ENCODE results near the gene WNT3A.

Gene WNT3A

DNA sequence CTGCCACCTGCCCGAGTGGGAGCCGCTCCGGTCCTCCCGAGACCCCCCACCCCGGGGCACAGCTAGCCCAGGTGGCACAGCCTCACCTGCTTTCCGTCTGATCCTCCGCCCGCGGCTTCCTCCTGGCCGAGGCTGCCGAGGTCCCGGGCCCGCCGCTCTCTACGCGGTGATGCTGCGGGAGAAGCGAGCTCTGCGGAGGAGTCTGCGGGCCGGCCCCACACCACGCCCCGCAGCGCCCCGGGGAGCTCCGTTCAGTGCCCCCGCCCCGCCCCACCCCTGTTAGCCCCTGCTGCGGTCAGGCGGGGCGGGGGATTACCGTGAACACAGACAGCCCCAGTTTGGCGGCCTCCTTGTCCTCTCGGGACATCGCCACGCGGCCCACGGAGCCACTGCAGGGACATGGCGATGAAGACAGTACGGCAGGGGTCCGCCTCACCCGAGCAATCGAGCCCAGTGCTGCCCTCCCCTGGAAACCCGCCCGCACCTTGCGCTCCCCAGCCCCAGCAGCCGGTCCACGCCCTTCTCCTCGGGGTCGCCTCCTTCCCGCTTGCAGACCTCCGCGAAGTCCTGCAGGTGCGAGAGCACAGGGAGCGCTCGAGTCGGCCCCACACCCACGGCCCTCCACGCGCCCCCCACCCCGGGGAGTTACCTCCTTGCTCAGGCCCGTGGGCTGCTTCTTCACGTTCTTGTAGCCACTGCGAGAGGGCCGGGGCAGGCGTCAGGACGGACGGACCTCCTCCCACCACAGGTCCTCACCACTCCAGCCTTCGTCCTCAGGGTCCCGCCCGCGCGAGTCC is 95.4 kb downstream of the WNT3A start:
- DNase-seq, result peak; percentile 46

DNA sequence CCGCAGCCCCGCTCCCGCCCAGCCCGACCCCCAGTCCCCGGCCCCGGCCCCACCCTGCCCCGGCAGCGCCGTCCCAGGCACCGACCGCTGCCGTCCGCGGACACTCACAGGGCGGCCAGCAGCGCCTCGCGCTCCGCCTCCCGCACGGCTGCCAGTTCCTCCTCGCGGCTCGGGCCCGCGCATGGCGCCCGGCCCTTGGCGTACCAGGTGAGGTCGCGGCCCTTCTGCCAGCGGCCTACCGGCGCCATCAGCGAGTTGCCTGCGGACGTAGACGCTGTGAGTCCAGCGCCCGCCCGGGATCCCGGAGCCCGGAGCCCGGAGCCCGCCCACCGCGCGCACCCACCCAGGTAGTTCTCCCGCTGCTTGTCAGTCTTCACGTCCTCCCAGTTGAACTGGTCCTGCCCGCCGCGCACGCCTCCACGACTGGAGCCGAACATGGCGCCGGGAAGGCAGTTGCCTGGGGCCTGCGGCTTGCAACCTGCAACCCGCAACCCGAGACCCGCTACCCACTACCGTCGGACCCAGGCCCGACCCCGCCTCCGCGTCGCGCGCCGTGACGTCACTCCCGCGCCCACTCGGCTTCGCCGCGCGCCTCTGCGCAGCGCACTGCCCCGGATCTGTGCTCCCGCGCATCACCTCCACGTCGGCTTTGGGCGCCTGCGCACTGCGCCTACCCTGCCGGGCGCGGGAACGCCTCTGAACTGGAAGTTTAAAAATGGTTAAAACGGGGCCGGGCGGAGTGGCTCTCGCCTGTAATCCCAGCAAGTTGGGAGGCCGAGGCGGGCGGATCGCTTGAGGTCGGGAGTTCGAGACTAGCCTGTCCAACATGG is 96.2 kb downstream of the WNT3A start, which contains the start of gene C1orf35:
TSS of gene C1orf35 (minus strand) at position 535 of the 830 bp plus-strand sequence. CDS start at position 437, 98 bp downstream.
- peak; percentile 96 for DNase-seq

DNA sequence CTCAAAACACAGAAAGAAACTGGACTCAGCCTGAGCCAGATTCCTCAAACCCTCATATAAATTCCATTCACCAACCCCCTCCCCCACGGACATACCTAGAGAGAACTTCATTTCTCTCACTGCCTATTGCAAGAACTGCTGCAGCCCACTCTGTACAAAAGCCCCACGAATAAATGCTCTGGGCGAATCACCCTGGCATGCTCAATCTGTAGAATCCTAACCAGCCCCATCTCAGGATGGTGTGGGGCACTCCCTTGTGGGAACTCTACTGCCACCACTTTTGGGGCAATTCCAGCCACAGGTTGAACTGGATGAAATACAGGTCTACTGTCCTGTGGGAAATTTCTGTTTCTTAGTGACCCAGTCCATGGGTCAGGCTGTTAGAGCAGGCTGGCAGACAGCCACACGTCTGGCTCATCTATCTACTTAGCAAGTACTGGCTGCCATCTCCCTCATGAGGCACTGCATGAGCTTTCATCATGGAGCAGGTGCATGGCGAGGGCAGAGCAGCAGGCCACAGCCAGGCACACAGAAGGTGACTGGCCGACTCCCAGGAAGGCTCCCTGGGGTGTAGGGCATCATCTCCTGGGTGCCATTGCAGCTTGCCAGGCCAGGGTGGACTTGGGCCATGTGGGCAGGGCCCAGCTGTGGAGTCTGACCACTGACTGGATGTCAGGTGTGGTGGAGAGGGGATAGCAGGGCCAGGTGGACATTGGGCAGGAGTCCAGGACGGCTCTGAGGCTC is 97.9 kb downstream of the WNT3A start:
- no peak for DNase-seq

DNA sequence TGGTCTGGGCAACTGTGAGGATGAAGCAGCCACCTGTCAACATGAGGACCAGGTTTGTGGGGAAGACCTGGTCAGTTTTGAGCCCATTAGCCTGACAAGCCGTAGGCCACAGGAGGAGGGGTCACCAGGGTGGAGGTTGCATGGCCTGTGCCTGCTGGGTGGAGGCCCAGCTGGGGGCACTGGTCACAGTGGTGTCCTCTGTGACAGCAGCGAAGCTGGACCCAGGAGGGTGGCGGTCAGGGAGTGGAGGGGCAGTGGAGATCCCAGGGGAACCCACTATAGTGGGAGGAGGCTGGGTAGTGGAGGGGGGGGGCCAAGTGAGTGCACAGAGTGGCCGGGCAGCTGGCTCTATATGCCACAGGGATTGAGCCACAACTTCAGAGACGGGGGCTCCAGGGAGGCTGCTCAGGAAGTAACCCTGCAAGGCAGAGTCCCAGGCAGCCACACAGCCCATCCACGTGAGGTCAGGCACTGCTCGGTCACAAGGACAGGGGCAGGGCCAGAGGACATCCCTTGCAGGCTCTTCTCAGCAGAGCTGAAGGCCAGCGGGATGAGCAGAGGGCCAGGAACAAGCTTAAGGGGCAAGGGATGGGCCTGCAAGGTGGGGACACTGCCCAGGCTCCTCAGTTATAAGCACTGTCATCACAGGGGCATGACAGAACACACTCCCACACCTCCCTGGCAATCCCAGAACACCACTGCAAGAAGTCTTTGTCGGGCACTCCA is 98.6 kb downstream of the WNT3A start:
- DNase-seq, result no peak

DNA sequence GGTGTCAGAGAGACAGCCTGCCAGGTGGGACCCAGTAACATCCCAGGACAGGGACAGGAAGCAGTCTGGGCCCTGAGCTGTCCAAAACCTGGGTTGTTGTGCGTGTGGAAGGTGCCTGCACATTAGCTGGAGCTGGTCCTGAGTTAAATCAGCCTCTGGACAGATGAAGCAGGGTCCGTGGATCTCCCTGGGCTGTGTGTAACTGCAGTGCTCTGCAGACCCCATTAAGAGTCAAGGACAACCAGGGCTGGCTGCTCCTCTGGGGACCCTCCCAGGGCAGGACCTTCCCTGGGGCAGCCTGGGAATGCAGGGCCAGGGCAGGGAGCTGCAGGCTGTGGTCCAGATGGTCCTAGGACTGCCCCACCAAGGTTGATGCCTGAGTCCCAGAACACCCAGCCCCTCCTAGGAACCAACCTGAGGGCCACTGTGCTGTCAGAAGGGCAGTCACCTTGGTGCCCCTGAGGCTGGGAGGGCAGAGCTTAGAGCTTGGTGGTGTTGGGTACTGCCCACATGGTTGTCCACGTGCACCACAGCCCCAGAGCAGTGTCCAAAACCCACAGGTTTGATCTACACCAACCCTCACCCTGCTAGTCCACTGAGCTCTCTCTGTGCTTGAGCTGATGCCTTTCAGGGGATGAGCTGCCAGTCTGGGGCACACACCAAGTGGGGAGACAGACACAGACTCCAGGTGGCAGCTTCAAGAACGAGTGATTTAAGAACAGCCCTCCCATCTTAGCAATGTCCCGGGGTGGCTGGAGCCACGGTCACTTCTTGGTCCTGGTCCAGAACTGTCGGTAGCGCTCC is 99.4 kb downstream of the WNT3A start:
- no peak for DNase-seq

DNA sequence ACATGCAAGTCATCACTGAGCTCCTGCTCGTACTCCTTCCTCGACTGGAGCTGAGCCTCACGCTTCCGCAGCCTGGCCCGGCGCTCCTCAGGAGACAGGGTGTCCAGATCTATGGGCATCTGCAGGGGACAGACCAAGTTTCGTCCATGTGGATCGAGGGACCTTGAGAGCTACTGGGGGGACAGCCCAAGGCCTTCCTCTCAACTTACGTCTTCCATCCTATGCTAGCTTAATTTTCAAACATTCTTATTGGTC is 99.9 kb downstream of the WNT3A start:
- no peak for DNase-seq

DNA sequence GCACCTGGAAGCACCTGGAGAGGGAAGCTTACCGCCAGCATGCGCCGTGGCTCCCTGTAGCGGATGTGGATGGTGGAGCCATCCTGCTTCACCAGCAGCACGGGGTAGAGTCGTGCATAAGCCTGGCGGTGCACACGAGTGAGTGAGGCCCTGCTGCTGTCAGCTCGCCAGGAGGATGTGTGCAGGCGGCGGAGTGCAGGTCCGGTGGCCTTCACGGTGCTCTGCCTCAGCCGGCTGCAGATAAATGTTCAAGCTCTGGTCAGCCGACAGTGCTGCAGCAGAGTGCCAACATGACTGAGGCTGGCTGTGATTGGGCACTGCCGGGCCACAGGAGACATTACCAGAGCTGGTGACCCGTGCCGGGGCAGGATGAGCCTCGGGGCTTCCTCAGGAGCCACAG is 100.8 kb downstream of the WNT3A start:
- DNase-seq, result no peak

DNA sequence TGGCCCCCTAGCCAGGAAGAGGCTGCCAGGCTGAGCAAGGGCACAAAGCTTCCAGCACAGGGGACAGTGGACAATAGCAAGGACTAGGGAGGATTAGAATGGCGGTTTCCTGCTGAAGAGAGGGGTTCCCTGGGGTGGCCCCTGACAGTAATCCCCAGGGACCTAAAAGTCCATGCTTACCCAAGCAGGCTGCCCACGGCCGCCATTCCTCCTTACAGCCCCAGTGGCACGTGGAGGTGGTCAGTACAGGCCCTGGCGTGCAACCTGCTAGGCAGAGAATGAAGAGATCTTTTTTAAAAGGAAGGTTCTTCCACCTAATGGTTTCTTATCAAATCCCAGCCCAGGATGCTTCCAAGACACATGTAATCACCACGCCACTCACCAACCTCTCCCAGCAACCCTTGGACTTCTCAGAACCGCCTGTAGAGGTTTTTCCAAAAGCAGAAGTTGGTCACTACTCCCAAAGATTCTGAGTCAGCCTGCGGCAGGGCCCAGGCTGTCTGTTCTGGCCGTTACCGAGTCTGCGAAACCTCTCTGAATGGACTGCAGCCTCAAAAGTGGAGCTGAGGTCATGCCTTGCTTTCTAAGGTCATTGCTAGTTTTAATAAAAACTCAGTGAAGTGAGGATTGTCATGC is 101.4 kb downstream of the WNT3A start:
- DNase-seq, result no peak

DNA sequence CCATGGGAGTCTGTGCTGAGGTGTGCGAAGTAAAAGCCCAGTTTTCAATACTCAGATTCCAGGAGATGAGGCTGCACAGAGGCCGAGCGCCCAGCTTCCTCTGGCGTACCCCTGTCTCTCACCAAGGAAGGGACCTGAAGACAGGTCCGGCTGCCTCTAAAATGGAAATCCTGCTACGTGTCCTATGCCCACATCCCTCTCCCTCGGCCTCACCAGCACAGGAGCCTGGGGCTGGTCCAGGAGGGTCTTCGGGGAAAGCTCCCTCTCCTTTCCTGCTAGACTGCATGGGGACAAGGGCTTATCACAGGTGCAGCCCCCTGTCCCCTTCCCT is 101.9 kb downstream of the WNT3A start:
- no peak for DNase-seq

DNA sequence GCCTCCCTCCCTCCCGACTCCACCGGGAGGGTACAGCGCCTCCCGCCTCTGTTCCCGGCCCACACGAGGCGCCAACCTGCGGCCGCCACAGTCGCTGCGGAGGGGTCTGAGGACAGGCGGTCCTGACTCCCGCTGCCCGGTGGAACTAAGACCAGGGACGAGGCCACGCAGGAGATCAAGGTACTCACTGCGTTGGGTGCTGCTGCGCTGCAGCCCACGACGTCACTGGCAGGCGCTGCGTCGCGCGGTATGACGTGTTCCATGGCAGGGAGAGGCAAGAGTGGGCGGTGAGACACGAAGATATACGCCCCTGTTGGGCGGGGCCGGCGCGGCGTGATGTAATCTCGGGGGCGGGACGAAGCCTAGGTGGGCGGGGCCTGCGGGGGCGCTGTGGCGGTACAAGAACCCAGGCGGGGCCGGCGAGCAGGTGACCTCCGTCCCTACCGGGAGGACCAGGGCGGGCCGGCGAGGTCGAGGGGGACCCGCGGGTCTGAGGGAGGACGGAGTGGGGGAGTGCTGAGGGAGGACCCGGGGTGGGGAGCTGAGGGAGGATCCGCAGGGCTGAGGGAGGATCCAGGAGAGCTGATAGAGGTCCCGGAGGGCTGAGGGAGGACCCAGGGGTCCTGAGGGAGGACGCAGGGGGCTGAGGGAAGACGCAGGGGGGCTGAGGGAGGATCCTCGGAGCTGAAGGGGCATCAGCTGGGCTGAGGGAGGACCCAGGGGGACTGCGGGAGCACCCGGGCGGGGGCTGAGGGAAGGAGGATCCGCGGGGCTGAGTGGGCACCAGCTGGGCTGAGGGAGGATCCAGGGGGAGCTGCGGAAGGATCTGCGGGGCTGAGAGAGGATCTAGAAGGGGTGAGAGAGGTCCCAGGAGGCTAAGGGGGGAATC is 102.5 kb downstream of the WNT3A start, which contains the start of gene MRPL55:
TSS of gene MRPL55 (minus strand) at position 227 of the 889 bp plus-strand sequence. CDS start 1,039 bp downstream, outside the sequence.
- DNase-seq, result peak; percentile 99

DNA sequence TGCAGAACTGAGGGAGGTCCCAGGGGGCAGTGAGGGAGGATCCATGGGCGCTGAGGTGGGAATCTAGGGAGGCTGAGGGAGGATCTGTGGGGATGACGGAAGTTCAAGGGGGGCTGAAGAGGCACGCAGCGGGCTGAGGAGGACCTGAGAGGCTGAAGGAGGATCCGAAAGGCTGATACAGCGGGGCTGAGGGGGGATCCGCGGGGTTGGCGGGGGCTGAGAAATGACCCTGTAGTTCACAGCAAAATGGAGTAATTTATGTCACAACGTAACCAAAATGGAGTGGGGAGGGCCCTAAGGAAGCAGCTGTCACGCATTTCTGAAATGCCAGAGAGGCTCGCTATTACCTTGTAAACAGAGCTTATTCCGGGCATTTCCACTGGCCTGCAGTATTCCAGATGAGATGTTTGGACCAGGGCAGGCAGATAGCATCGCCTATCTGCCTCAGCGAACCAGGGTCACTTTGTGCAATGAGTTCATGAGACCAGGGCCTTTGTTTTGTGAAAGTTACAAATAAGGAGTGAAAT is 103.2 kb downstream of the WNT3A start:
- no peak for DNase-seq

DNA sequence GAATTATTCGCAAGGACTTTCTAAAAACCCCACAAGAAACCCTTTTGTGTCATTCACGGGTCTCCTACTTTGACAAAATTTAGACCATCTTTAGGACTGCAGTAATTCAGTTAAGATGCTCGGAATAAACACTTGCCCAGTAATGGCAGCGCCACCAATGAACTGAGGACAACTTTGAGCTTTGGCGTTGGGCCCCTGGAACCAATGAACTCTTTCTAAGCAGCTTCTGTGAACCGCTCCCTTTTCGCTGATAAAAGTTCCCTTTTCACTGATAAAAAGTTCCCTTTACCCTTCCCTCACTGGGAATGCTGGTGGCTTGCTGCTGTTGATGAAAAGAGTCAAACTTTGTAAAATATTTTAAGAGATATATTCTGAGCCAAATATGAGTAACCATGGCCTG is 103.8 kb downstream of the WNT3A start:
- no peak for DNase-seq
